Measurements from ENCODE around the gene PLPP3.

DNA sequence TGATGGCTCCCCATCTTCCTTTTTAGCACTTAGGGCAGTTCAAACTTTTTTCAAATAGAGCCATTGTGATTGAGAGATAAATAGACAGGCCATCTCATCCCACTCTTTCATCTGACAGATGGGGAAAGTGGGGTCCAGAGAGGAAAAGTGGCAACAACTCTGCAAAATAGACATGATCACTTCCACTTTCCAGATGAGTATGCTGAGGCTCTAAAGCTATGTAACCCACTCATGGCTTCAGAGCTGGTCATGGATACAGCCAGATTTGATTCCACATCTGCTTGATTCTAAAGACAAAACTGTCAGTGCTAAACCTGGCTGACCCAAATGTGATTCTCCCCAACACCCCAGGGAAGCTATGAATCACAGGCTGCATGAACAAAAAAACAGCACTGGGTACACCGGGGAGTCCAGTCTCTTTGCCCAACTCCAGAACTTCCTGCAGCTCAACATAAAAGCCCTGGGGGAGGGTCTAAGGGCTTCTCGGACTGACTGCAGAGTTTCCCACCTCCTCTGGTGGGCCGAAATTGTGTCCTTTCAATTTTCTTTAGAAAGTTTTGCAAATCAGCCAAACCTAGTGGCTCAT is 59.3 kb downstream of the PLPP3 start:
- TF ChIP-seq CTCF (IDR thresholded peaks at IDR 0.05) (no peak), POLR2A (IDR thresholded peaks at IDR 0.05) (no peak)

All from lower leg skin (tissue), 3 donors.